Measurements from ENCODE around the gene ADAMTS2.

Gene ADAMTS2

GRCh38 chr5:179161901-179162300 lies 183.4 kb downstream of the ADAMTS2 start:
- no peak for DNase-seq (ENCODE audit: low read depth in 2 of 2)

DNA sequence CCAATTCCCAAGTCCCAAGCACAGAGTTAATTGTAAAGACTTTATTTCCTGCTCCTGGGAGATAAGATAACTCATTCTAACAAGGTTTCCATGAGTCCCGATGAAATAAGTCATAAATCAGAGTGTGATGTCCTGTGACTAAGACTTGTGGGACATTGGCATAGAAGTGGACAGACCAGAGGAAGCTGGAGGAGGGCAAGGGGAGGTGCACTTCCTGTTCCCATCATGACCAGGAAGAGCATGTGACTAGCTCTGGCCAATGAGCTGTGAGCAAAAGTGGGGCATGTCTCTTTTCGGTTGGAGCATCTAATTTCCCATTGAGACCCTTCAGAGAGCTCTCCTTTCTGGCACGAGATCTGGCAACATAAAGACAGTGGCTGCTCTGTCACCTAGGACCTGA lies 184.7 kb downstream of the ADAMTS2 start:
- no peak for DNase-seq (ENCODE audit: low read depth in 2 of 2)

DNA sequence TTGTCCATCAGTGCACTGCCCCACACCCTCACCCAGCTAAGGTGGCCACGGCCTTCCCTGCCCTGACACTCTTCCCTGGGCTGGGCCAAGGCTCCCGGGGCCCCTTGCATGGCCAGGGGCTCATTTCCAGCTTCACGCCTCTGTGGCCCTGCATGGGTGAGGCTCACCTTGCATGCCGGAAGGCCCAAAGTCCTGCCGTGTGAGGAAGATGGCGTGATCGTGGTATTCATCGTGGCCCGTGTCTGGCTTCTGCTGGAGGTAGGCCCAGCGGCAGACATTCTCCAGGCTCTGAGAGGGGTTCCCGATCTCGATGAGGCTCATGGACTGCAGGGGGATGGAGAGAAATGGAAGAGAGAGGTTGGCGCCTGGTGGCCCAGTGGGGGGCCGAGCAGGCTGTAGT lies 186.7 kb downstream of the ADAMTS2 start:
- DNase-seq (ENCODE audit: low read depth in 2 of 2), result no peak

- no peak for DNase-seq (ENCODE audit: low read depth in 2 of 2)
Observed at GRCh38 chr5:179154991-179155955, 190.0 kb downstream of the ADAMTS2 start.

GRCh38 chr5:179154346-179154990 lies 190.8 kb downstream of the ADAMTS2 start:
- DNase-seq (ENCODE audit: low read depth in 2 of 2), result no peak

DNA sequence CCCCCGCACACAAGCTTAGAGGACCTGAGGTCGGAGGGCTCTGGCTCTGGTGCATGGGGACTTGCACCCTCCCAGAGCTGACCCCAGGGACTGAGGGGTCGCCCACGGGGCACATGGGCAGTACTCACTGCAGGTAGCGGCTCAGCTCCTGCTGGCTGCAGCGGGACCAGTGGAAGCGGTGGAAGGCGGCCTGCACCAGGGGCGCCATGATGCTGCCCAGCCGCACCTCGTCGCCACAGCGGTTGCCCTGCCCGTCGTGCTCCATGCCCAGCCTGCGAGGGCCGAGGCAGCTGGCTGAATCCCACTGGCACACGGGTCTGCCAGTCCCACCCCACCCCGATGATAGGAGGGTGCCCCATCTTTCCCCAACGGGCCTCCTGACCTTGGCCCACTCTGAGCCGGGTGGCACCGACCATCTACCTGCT lies 191.3 kb downstream of the ADAMTS2 start:
- DNase-seq (ENCODE audit: low read depth in 2 of 2), result no peak

GRCh38 chr5:179153341-179153901 lies 191.8 kb downstream of the ADAMTS2 start:
- no peak for DNase-seq (ENCODE audit: low read depth in 2 of 2)

DNA sequence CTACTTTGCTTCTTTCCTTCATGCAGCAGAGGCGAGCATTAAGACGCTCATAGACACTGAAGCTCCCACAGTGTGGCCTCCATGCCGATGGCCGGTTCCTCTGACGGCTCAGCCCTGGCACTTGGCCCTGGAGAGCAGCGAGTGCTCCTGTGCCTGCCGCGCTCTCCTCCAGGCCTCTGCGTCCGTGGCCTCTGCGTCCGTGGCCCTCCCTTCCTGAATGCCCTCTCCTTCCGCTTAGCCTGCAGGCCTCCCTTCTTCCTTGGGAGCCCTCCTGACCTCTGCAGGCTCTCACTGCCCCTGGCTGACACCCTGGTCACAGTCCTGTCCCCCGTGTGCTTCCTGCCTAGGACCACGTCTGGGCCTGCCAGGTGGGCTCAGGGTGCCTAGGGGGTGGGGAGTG lies 192.3 kb downstream of the ADAMTS2 start:
- DNase-seq (ENCODE audit: low read depth in 2 of 2), result no peak

GRCh38 chr5:179152144-179152895 lies 192.9 kb downstream of the ADAMTS2 start:
- no peak for DNase-seq (ENCODE audit: low read depth in 2 of 2)

DNA sequence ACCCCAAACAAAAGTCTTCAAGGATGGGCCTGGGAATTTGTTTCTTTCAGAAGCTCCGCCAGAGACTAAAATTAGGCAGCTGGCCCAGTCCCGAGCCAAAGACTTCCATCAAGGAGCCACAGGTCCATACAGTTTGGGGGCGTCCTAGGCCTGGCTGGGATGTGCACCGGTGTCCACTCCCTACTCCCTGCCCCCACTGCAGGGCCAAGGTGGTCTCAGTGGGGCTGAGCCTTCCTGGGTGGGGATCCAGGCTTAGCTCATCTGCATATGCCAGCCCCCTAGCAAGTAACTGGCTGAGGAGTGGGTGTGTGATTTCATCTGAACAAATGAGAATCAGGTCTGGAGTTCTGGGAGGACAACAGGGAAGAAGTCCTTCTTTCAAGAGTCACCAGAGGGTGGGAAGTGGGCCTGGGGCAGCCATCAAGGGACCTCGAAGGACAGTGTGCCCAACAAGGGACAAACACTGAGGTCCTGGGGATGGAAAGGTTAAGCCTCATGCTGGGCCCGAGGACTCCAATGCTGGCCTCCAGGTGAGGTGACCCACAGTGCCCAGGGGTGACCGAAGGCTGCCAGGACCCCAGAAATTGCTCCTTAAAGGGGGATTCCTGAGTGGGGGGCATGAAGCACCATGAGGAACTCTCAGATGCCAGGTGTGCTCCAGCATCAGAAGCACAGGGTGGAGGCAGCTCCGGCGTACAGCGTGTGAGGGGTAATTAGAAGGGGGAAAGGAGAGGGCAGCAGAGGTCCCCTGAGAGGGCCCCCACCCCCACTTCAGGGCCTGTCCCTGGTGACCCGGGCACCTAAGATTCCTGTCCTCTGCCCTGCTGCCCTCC lies 193.8 kb downstream of the ADAMTS2 start:
- DNase-seq (ENCODE audit: low read depth in 2 of 2), result no peak

DNA sequence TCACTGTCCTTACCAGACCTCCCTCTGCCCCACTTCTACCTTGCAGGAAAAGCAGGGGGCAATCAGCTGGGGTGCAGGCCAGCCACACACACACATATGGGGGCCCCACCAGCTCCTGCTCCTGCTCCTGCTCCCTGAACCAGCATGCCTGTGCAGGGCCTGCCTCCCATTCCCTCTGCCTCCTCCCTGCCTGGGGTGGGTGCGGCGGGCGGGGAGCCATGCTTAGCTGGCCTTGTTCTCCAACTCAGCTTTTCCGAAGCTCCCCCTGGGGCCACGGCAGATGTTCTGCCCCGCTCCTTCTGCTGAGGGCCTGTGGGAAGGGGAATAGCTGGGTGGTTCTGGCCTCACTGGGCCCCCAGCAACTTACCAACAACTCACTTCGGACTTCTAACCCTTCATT lies 195.2 kb downstream of the ADAMTS2 start:
- no peak for DNase-seq (ENCODE audit: low read depth in 2 of 2)

DNA sequence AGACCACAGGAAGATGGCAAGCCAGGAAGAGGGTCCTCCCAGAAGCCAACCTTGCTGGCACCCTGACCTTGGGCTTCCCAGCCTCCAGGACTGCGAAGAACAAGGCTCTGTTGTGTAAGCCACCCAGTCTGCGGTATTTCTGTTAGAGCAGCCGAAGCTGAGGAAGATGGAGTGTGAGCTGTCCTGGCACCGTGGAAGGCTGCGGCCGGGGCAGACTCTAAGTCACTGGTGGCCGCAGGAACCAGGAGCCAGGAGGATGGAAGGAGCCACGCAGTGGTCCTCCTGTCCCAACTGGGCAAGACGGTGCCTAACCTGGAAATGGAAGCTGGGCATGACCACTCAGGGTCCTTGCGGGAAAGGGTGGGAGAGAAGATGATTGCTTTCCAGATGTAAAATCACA lies 196.0 kb downstream of the ADAMTS2 start:
- DNase-seq (ENCODE audit: low read depth in 2 of 2), result no peak

DNA sequence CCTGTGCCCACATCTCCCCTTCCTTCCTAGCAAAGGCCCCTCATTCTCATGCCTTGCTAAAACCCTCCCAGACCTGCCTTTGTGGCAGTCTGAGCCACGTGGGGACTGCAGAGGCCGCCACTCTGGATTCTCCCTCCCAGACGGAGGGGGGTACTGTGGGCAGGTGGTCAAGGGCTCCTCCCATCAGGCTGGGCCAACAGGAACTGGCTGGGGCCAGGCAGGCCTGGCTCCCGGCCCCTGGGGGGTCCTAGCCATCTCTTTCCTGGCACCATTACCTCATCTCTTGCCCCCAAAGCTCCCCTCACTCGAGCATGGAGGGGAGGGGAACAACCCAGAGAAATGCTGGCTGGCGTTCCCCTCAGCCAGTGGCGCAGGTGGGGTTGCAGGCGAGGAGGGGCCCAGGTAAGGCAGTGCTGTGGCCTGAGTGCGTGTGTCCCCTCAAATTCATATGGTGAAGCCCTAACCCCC lies 196.5 kb downstream of the ADAMTS2 start:
- no peak for DNase-seq (ENCODE audit: low read depth in 2 of 2)

GRCh38 chr5:179147991-179148702 lies 197.1 kb downstream of the ADAMTS2 start:
- DNase-seq (ENCODE audit: low read depth in 2 of 2), result no peak

DNA sequence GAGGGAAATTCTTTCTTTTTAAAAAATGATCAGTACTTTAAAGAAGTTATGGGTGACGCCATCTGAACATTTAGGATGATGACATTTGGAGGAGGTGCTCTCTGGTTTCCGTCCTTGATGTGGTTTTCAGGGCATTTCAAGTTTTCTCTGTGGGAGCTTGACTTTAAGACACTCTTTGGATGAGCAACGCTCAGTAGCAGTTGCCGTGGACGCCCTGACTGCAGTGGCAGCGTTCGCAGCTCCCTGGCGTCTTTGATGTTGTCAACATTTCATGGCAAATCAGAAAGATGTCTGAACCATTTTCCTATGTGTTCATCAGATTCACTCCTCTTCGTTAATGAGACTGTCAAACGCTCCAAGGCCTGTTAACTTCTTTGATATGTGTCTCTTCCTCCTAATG lies 199.0 kb downstream of the ADAMTS2 start:
- DNase-seq (ENCODE audit: low read depth in 2 of 2), result peak; percentile 31 to 37

DNA sequence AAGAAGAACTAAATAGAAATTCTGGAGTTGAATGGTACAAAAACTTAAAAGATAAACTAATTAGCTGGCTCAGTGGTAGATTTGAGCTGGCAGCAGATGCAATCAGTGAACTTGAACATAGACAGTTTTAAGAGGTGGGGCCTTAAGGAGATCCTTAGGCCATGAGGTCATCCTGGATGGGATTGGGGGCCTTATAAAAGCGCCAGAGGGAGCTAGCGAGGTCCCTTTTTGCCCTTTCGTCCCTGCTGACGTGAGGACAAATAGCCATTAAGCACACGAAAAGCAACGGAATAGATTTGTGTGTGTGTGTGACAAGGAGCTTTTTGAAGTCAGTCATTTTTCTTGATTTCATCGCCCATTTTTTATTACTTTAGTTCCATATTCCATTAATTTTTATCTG lies 201.8 kb downstream of the ADAMTS2 start:
- no peak for DNase-seq (ENCODE audit: low read depth in 2 of 2)

DNA sequence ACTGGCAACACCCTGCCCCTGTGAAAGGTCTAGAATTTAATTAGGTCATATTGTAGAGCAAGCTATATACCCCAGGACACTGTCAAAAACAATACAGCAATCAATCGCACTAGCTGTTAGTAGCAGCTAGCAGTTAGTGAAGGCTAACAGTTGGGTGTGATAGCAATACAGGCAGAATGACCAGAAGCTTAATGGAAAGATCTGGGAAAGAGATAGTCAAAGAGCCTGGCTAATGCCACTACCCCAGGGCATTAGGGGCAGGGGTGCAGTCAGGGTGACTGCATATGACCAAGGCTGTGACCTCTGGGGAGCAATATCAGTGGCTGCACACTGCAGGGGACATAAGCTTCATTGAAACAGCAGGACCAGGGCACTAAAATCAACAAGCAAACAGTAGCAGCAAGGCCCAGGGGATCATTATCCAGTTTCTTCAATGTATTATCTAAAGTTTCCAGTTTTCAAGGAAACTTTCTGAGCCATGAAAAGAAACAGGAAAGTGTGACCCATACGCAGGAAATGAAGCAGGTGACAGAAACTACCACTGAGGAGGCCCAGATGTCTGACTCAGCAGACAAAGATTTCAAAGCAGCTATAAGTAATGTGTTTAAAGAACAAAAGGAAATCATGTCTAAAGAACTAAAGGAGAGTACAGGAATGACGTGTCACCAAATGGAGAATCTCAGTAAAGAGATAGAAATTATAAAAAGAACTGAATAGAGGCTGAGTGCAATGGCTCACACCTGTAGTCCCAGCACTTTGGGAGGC lies 202.6 kb downstream of the ADAMTS2 start:
- DNase-seq (ENCODE audit: low read depth in 2 of 2), result peak in 1 of 2 donors; percentile 10

GRCh38 chr5:179141867-179142266 lies 203.4 kb downstream of the ADAMTS2 start:
- no peak for DNase-seq (ENCODE audit: low read depth in 2 of 2)

- DNase-seq (ENCODE audit: low read depth in 2 of 2), result no peak
Observed at GRCh38 chr5:179140293-179140692, 205.0 kb downstream of the ADAMTS2 start.

GRCh38 chr5:179139936-179140235 lies 205.4 kb downstream of the ADAMTS2 start:
- DNase-seq (ENCODE audit: low read depth in 2 of 2), result no peak
